Muscle of leg (tissue), 11 donors: ENCODE measurements around the gene STARD8. TPM values are rescaled to one million over a fixed set of nuclear protein-coding genes. Genes with fewer than 3 reads are reported as not detected.
A peak's percentile ranks its signal among the peaks of the same experiment; 100 is the strongest.

Source experiments
- DNase-seq: peaks from one replicate; pipeline ENCODE4 v3.0.0; 2013
- H3K27ac ChIP-seq: one replicate; pipeline ENCODE4 v1.5.1; 2013; ENCODE audit warnings: mild to moderate bottlenecking, low read length, control low read depth
- H3K27me3 ChIP-seq: one replicate; pipeline ENCODE4 v1.6.1; 2013; ENCODE audit warnings: low read length; ENCODE audit not compliant: control insufficient read depth, insufficient read depth
- H3K36me3 ChIP-seq: one replicate; pipeline ENCODE4 v1.6.1; 2013; ENCODE audit warnings: low read length; ENCODE audit not compliant: control insufficient read depth, insufficient read depth
- H3K4me1 ChIP-seq: one replicate; pipeline ENCODE4 v1.6.1; 2013; ENCODE audit warnings: low read length; ENCODE audit not compliant: control insufficient read depth, insufficient read depth
- H3K4me3 ChIP-seq: one replicate; pipeline ENCODE4 v1.5.1; 2013; ENCODE audit warnings: low read length, control low read depth
- H3K9me3 ChIP-seq: replicated peaks from 2 replicates; pipeline ENCODE4 v1.6.1; 2013; ENCODE audit warnings: low read depth, low read length; ENCODE audit not compliant: control insufficient read depth
- whole genome bisulfite sequencing: methylation state at CpG from one replicate; pipeline ENCODE4 v1.1.5; 2013; ENCODE audit warnings: missing lambda C conversion rate; ENCODE audit not compliant: insufficient coverage; 5-methylcytosine and 5-hydroxymethylcytosine counted together
- polyA plus RNA-seq, 8 donors: library from polyadenylated mRNA; unstranded; fragments of 120-200 nt; gene quantifications; one replicate each; pipeline versions ENCODE4 v1.2.1 to v1.2.3, GENCODE V29; 2013; ENCODE audit warnings: inconsistent platforms in 1 of 8, low replicate concordance in 1 of 8; ENCODE audit not compliant: insufficient read length in 8 of 8, insufficient read depth in 1 of 8
- total RNA-seq: library from RNA; stranded (reverse); fragments of 120-200 nt; gene quantifications from one replicate; pipeline ENCODE4 v1.2.4, GENCODE V29; 2013

STARD8 gene
- total and polyA plus RNA-seq, 9 donors: 13.1 to 20.2 (median 16.9) TPM

- Histone ChIP-seq H3K4me1 (no peaks in the 10 kb centered on the region), H3K27ac (no peak overlapping the region), H3K27me3 (peaks cover 7% of the 10 kb centered on the region), H3K36me3 (no peaks in the 10 kb centered on the region), H3K4me3 (no peak overlapping the region), H3K9me3 (no peaks in the 10 kb centered on the region)
- DNase-seq: no peak
- no CpG with 5 or more reads among the region's 2 CpGs for WGBS
Observed at GRCh38 chrX:68633981-68634380, 13.5 kb upstream of the STARD8 start.

- WGBS: 0% methylated on average over 1 of the region's 2 CpGs
- Histone ChIP-seq H3K36me3 (no peaks in the 10 kb centered on the region), H3K4me1 (no peaks in the 10 kb centered on the region), H3K4me3 (no peak overlapping the region), H3K9me3 (no peaks in the 10 kb centered on the region), H3K27me3 (peaks cover 5% of the 10 kb centered on the region), H3K27ac (no peak overlapping the region)
- DNase-seq: no peak
Observed at GRCh38 chrX:68634649-68635227, 12.7 kb upstream of the STARD8 start.

GRCh38 chrX:68640661-68641060 is 6.8 kb upstream of the STARD8 start:
- no CpG with 5 or more reads among the region's 2 CpGs for WGBS
- Histone ChIP-seq H3K27ac (no peak overlapping the region), H3K4me1 (no peaks in the 10 kb centered on the region), H3K27me3 (peaks cover 13% of the 10 kb centered on the region), H3K9me3 (no peaks in the 10 kb centered on the region), H3K36me3 (no peaks in the 10 kb centered on the region), H3K4me3 (no peak overlapping the region)
- DNase-seq: no peak

GRCh38 chrX:68644861-68645260 is 2.6 kb upstream of the STARD8 start:
- no CpG with 5 or more reads among the region's 2 CpGs for whole genome bisulfite sequencing
- DNase-seq: no peak
- H3K9me3 ChIP-seq: no peaks in the 10 kb centered on the region

GRCh38 chrX:68646421-68646820 is 1.0 kb upstream of the STARD8 start:
- peaks cover 35% of the 10 kb centered on the region for H3K27me3 ChIP-seq
- H3K36me3 ChIP-seq: no peaks in the 10 kb centered on the region
- H3K9me3 ChIP-seq: no peaks in the 10 kb centered on the region
- peak overlapping the region; percentile 7 for H3K27ac ChIP-seq
- no peak overlapping the region for H3K4me3 ChIP-seq
- peak; percentile 27 for DNase-seq
- H3K4me1 ChIP-seq: peaks cover 23% of the 10 kb centered on the region
- 100% methylated on average over 1 of the region's 1 CpG for WGBS

More at GRCh38 chrX:68644861-68645260, 2.6 kb upstream of the STARD8 start:
- H3K36me3 ChIP-seq: no peaks in the 10 kb centered on the region
- peaks cover 34% of the 10 kb centered on the region for H3K27me3 ChIP-seq
- H3K4me1 ChIP-seq: peaks cover 20% of the 10 kb centered on the region
- H3K4me3 ChIP-seq: no peak overlapping the region
- H3K27ac ChIP-seq: no peak overlapping the region

GRCh38 chrX:68648960-68649359 is 1.5 kb downstream of the STARD8 start:
- no peak for DNase-seq
- peak overlapping the region; percentile 3 for H3K4me3 ChIP-seq
- no peaks in the 10 kb centered on the region for H3K9me3 ChIP-seq
- H3K36me3 ChIP-seq: no peaks in the 10 kb centered on the region
- H3K4me1 ChIP-seq: peaks cover 27% of the 10 kb centered on the region
- H3K27me3 ChIP-seq: peaks cover 30% of the 10 kb centered on the region
- peak overlapping the region; percentile 65 for H3K27ac ChIP-seq
- 37% methylated on average over 5 of the region's 5 CpGs for WGBS

GRCh38 chrX:68650491-68650890 is 3.0 kb downstream of the STARD8 start:
- no peak for DNase-seq
- Histone ChIP-seq H3K9me3 (no peaks in the 10 kb centered on the region), H3K27me3 (peaks cover 26% of the 10 kb centered on the region), H3K27ac (no peak overlapping the region), H3K4me1 (peaks cover 27% of the 10 kb centered on the region), H3K36me3 (peaks cover 4% of the 10 kb centered on the region), H3K4me3 (no peak overlapping the region)
- 92% methylated on average over 2 of the region's 3 CpGs for WGBS

- 48% methylated on average over 5 of the region's 7 CpGs for WGBS
- Histone ChIP-seq H3K27me3 (peaks cover 21% of the 10 kb centered on the region), H3K36me3 (peaks cover 4% of the 10 kb centered on the region), H3K9me3 (no peaks in the 10 kb centered on the region), H3K27ac (no peak overlapping the region), H3K4me3 (no peak overlapping the region), H3K4me1 (peaks cover 27% of the 10 kb centered on the region)
- peak; percentile 46 for DNase-seq
Observed at GRCh38 chrX:68651110-68651509, 3.6 kb downstream of the STARD8 start.

- H3K4me1 ChIP-seq: peaks cover 15% of the 10 kb centered on the region
- peaks cover 10% of the 10 kb centered on the region for H3K27me3 ChIP-seq
- no peak overlapping the region for H3K4me3 ChIP-seq
- no peaks in the 10 kb centered on the region for H3K9me3 ChIP-seq
- H3K27ac ChIP-seq: no peak overlapping the region
- peaks cover 4% of the 10 kb centered on the region for H3K36me3 ChIP-seq
- peak; percentile 74 for DNase-seq
- WGBS: 48% methylated on average over 6 of the region's 6 CpGs
Observed at GRCh38 chrX:68652326-68653170, 5.1 kb downstream of the STARD8 start.

GRCh38 chrX:68654693-68655092 is 7.2 kb downstream of the STARD8 start:
- Histone ChIP-seq H3K9me3 (no peaks in the 10 kb centered on the region), H3K27me3 (peaks cover 10% of the 10 kb centered on the region), H3K36me3 (peaks cover 4% of the 10 kb centered on the region), H3K4me1 (peaks cover 22% of the 10 kb centered on the region), H3K4me3 (no peak overlapping the region), H3K27ac (no peak overlapping the region)
- no CpG with 5 or more reads among the region's 3 CpGs for WGBS
- DNase-seq: no peak
